Colon (tissue), 2 donors: Measurements from ENCODE around the gene SMAD5.

Experiments used
- FAIRE-seq: peaks from 2 replicates; lab custom pipeline; 2012; peaks lifted over from hg19 to GRCh38; lab: Jason Lieb, UNC
- donor health status: control.
- donor health status: control.

The SMAD5 gene

DNA sequence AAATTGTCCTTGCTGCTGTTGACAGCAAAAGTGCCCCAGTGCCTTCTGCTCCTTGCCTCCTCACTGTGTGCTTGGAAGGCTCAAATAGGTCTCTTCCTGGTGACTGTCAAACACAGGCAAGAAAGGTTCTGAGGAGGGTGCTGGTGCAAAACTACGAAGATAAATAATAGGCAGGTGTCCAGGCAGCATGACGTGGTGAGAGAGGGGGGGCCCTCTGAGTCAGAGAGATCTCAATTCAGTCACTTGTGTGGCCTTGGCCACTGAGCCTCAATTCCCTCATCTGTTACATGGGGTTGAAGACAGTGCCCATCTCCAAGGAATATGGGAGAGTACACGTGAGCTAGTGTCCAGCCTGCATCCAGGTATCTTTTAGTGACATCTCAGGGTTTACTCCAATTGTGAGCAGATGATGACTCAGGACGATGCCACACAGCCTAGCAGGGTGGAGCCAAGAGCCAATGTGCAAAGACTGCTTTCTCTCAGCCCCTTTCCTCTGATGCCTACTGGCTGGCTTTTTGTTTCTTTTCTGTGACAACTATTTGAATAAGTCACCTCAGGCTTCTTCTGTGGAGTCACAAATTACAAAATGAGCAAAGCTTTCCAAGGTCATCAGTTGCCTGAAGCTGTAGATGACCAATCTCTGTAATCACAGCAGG is 90.1 kb downstream of the SMAD5 start:
- FAIRE-seq, result no peak

GRCh38 chr5:136225796-136226195 is 93.2 kb downstream of the SMAD5 start:
- no peak for FAIRE-seq

DNA sequence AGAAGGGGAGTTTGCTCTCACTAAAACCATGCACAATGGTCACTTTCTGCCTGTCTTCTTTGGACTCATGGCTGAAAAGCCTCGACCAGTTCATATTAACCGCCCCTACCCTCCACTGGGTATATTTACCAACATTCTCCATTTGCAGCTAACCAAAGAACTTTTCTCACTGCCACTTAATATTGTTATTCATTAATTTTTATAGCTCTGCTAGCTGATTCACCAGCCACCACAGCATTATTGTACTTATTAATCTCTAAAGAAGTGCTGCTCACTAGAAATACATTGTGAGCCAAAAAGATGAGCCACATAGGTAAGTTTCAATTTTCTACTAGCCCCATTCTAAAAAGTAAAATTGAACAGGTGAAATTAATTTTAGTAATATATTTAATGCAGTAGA is 93.8 kb downstream of the SMAD5 start:
- no peak for FAIRE-seq

- FAIRE-seq, result no peak
These were observed 95.6 kb downstream of the SMAD5 start for GRCh38 chr5:136228136-136228757.

- FAIRE-seq, result no peak
These were observed 97.5 kb downstream of the SMAD5 start for GRCh38 chr5:136230176-136230575.

GRCh38 chr5:136232316-136232715 is 99.7 kb downstream of the SMAD5 start:
- FAIRE-seq, result no peak
